MM.1S (cell line): ENCODE results near the gene LIMS2.

Source experiments
- DNase-seq: peaks from one replicate; pipeline ENCODE4 v3.0.0-alpha.2; 2015
- H2AFZ ChIP-seq: fragments of 300-600 bp; sonication (generic); 2 replicates; pipeline ENCODE4 v1.6.0; 2016; ENCODE audit warnings: antibody characterized with exemption, low read length
- H3F3A ChIP-seq: fragments of 300-600 bp; sonication (generic); 2 replicates; pipeline ENCODE4 v1.6.1; 2016; ENCODE audit warnings: mild to moderate bottlenecking, antibody characterized with exemption, low read length, moderate library complexity, mixed read lengths; ENCODE audit not compliant: insufficient read depth
- H3K27ac ChIP-seq: fragments of 300-600 bp; sonication (generic); 2 replicates; pipeline ENCODE4 v1.5.1; 2016; ENCODE audit warnings: mild to moderate bottlenecking, low read length
- H3K27me3 ChIP-seq: fragments of 300-600 bp; sonication (generic); replicated peaks from 2 replicates; pipeline ENCODE4 v1.6.0; 2016; ENCODE audit warnings: low read length; ENCODE audit not compliant: insufficient read depth
- H3K36me3 ChIP-seq: fragments of 300-600 bp; sonication (generic); replicated peaks from 2 replicates; pipeline ENCODE4 v1.6.1; 2016; ENCODE audit warnings: mild to moderate bottlenecking, low read length, mixed read lengths; ENCODE audit not compliant: insufficient read depth
- H3K4me1 ChIP-seq: fragments of 300-600 bp; sonication (generic); 2 replicates; pipeline ENCODE4 v1.6.1; 2016; ENCODE audit warnings: low read length, mixed read lengths
- H3K4me2 ChIP-seq: fragments of 300-600 bp; sonication (generic); 2 replicates; pipeline ENCODE4 v1.6.0; 2016; ENCODE audit warnings: low read depth, low read length
- H3K4me3 ChIP-seq: fragments of 300-600 bp; sonication (generic); 2 replicates; pipeline ENCODE4 v1.5.1; 2016; ENCODE audit warnings: low read length, mixed read lengths
- H3K79me2 ChIP-seq: fragments of 300-600 bp; sonication (generic); 2 replicates; pipeline ENCODE4 v1.6.1; 2016; ENCODE audit warnings: mixed run types, low read length, mixed read lengths
- H3K9ac ChIP-seq: fragments of 300-600 bp; sonication (generic); 2 replicates; pipeline ENCODE4 v1.6.1; 2016; ENCODE audit warnings: low read length, mixed read lengths
- H3K9me2 ChIP-seq: fragments of 300-600 bp; sonication (generic); replicated peaks from 2 replicates; pipeline ENCODE4 v1.6.1; 2016; ENCODE audit warnings: mild to moderate bottlenecking, low read length, mixed read lengths; ENCODE audit not compliant: insufficient read depth
- H3K9me3 ChIP-seq: fragments of 300-600 bp; sonication (generic); replicated peaks from 2 replicates; pipeline ENCODE4 v1.6.1; 2016; ENCODE audit warnings: mild to moderate bottlenecking, low read length, mixed read lengths; ENCODE audit not compliant: insufficient read depth
- H4K20me1 ChIP-seq: fragments of 300-600 bp; sonication (generic); 2 replicates; pipeline ENCODE4 v1.6.1; 2016; ENCODE audit warnings: mild to moderate bottlenecking, low read length, moderate library complexity, mixed read lengths; ENCODE audit not compliant: insufficient read depth
- EZH2 ChIP-seq: fragments of 300-600 bp; sonication (generic); optimal IDR thresholded peaks from 2 replicates; pipeline ENCODE3; 2017; ENCODE audit warnings: low read depth, mild to moderate bottlenecking, antibody characterized with exemption, low read length, mixed read lengths
- EZH2phosphoT487 ChIP-seq: fragments of 300-600 bp; sonication (generic); IDR thresholded peaks from 2 replicates; pipeline ENCODE4 v1.6.1; 2018; ENCODE audit warnings: antibody characterized with exemption, low read length
- TF ChIP-seq, protein P1 (sequence below): fragments of 300-600 bp; sonication (generic); IDR thresholded peaks from 2 replicates; pipeline ENCODE4 v1.5.1; 2016; ENCODE audit warnings: antibody characterized with exemption, low read length, mixed read lengths

The LIMS2 gene

GRCh38 chr2:127642706-127643438 is 32.5 kb downstream of the LIMS2 start:
- no peak overlapping the region for H3K27ac ChIP-seq
- H2AFZ ChIP-seq, result no peak overlapping the region
- no peaks in the 10 kb centered on the region for H3K9me3 ChIP-seq
- H3K9ac ChIP-seq, result no peak overlapping the region
- H3F3A ChIP-seq, result no peaks in the 10 kb centered on the region
- no peaks in the 10 kb centered on the region for H4K20me1 ChIP-seq
- TF ChIP-seq, protein P1, sequence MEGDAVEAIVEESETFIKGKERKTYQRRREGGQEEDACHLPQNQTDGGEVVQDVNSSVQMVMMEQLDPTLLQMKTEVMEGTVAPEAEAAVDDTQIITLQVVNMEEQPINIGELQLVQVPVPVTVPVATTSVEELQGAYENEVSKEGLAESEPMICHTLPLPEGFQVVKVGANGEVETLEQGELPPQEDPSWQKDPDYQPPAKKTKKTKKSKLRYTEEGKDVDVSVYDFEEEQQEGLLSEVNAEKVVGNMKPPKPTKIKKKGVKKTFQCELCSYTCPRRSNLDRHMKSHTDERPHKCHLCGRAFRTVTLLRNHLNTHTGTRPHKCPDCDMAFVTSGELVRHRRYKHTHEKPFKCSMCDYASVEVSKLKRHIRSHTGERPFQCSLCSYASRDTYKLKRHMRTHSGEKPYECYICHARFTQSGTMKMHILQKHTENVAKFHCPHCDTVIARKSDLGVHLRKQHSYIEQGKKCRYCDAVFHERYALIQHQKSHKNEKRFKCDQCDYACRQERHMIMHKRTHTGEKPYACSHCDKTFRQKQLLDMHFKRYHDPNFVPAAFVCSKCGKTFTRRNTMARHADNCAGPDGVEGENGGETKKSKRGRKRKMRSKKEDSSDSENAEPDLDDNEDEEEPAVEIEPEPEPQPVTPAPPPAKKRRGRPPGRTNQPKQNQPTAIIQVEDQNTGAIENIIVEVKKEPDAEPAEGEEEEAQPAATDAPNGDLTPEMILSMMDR, result no peak
- no peak for TF ChIP-seq EZH2phosphoT487
- no peak for TF ChIP-seq EZH2
- no peaks in the 10 kb centered on the region for H3K9me2 ChIP-seq
- no peak overlapping the region for H3K4me3 ChIP-seq
- no peaks in the 10 kb centered on the region for H3K36me3 ChIP-seq
- no peak for DNase-seq
- no peak overlapping the region for H3K4me2 ChIP-seq
- H3K4me1 ChIP-seq, result no peaks in the 10 kb centered on the region
- H3K27me3 ChIP-seq, result peaks cover 11% of the 10 kb centered on the region; the same call in 1 of the 2 replicates
- no peaks in the 10 kb centered on the region for H3K79me2 ChIP-seq

DNA sequence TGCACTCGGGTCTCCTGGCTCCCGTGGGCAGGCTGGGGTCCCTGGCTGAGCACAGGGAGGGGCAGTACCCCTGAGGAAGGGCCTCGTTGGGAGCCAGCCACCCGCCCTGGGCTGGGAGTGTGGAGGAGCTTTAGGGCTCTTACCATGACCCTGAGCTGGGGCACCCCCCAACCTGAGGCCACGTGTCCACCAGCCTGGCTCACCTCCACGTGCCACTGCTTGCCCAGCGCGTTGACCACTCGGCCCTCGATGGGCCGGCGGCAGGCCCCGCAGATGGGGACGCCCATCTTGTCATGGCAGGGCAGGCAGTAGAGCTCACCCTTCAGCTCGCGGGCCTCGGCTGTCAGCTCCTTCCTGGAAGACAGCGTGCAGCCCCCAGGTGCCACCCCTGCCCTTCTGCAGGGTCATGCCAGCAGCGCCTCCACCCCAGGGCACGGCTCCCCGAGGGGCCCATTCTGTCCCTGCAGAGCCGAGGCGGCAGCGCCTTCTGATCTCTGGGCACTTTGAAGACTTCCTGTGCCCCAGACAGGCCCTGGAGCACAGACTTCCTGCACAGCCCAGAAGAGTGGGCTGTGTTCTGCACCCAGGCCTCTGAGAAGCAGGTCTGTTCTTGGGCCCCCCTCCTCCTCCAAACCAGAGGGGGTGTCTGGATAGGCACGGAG is 33.4 kb downstream of the LIMS2 start:
- Histone ChIP-seq H3K27ac (no peak overlapping the region), H2AFZ (no peak overlapping the region), H3K79me2 (no peaks in the 10 kb centered on the region), H3K9me2 (no peaks in the 10 kb centered on the region), H3K4me1 (no peaks in the 10 kb centered on the region), H4K20me1 (no peaks in the 10 kb centered on the region), H3K9ac (no peak overlapping the region), H3K4me2 (no peak overlapping the region), H3K36me3 (no peaks in the 10 kb centered on the region), H3K27me3 (peaks cover 11% of the 10 kb centered on the region; the same call in 1 of the 2 replicates), H3K9me3 (no peaks in the 10 kb centered on the region), H3F3A (no peaks in the 10 kb centered on the region), H3K4me3 (no peak overlapping the region)
- no peak for DNase-seq
- TF ChIP-seq, protein P1, result no peak
- no peak for TF ChIP-seq EZH2
- TF ChIP-seq EZH2phosphoT487, result no peak

- Histone ChIP-seq H3K9ac (no peak overlapping the region), H3K4me1 (no peaks in the 10 kb centered on the region), H3K4me3 (no peak overlapping the region), H4K20me1 (no peaks in the 10 kb centered on the region), H3K4me2 (no peak overlapping the region), H3K9me3 (no peaks in the 10 kb centered on the region), H3K27me3 (peaks cover 15% of the 10 kb centered on the region), H3F3A (no peaks in the 10 kb centered on the region), H3K79me2 (no peaks in the 10 kb centered on the region), H3K9me2 (no peaks in the 10 kb centered on the region), H2AFZ (no peak overlapping the region), H3K36me3 (no peaks in the 10 kb centered on the region), H3K27ac (no peak overlapping the region)
- TF ChIP-seq, protein P1, result no peak
- TF ChIP-seq EZH2phosphoT487 (no peak), EZH2 (no peak)
- DNase-seq, result no peak
These were observed 34.2 kb downstream of the LIMS2 start for GRCh38 chr2:127641133-127641532.
